ENCODE measurements around the gene PDE1A.

DNA sequence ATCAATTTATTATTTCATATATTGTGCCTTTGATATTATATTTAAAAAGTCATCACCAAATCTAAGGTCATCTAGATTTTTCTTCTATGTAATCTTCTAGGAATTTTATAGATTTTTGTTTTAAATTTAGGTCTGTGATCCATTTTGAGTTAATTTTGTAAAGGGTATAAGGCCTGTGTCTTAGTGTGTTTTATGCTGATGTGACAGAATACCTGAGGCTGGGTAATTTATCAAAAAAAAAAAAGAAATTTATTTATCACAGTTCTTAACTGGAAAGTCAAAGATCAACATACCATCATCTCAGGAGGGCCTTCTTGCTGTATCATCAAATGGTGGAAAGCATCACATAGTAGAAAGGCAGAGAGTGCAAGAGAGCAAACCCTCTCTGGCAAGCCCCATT lies 216.2 kb downstream of the PDE1A start:
- TF ChIP-seq EZH2 (IDR thresholded peaks at IDR 0.05; ENCODE audit: borderline replicate concordance, insufficient read depth, low read depth, low read length, poor library complexity, severe bottlenecking), result no peak
- TF ChIP-seq, protein P1, sequence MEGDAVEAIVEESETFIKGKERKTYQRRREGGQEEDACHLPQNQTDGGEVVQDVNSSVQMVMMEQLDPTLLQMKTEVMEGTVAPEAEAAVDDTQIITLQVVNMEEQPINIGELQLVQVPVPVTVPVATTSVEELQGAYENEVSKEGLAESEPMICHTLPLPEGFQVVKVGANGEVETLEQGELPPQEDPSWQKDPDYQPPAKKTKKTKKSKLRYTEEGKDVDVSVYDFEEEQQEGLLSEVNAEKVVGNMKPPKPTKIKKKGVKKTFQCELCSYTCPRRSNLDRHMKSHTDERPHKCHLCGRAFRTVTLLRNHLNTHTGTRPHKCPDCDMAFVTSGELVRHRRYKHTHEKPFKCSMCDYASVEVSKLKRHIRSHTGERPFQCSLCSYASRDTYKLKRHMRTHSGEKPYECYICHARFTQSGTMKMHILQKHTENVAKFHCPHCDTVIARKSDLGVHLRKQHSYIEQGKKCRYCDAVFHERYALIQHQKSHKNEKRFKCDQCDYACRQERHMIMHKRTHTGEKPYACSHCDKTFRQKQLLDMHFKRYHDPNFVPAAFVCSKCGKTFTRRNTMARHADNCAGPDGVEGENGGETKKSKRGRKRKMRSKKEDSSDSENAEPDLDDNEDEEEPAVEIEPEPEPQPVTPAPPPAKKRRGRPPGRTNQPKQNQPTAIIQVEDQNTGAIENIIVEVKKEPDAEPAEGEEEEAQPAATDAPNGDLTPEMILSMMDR (IDR thresholded peaks at IDR 0.05), result no peak

All from B cell (primary cell).